Subcutaneous adipose tissue (tissue), 4 donors: Measurements from ENCODE around the gene GTF3C4. TPM values are rescaled to one million over a fixed set of nuclear protein-coding genes. Genes with fewer than 3 reads are reported as not detected.

ENCODE experiments used
- total RNA-seq, 4 donors: library from RNA; depleted of rRNA; stranded (reverse); fragments of >200 nt; gene quantifications; one replicate each; pipeline ENCODE4 v1.1.0, GENCODE V29; 2016
- TF ChIP-seq, protein P1 (sequence below): fragments of 450-650 bp; IDR thresholded peaks from one replicate; pipeline ENCODE4 v1.5.1; 2016; ENCODE audit warnings: low read depth, mild to moderate bottlenecking, control low read depth, antibody characterized with exemption, moderate library complexity

GTF3C4 gene
- total RNA-seq, 4 donors from 2014 or later, result 9.5 to 11.4 (median 9.6) TPM

DNA sequence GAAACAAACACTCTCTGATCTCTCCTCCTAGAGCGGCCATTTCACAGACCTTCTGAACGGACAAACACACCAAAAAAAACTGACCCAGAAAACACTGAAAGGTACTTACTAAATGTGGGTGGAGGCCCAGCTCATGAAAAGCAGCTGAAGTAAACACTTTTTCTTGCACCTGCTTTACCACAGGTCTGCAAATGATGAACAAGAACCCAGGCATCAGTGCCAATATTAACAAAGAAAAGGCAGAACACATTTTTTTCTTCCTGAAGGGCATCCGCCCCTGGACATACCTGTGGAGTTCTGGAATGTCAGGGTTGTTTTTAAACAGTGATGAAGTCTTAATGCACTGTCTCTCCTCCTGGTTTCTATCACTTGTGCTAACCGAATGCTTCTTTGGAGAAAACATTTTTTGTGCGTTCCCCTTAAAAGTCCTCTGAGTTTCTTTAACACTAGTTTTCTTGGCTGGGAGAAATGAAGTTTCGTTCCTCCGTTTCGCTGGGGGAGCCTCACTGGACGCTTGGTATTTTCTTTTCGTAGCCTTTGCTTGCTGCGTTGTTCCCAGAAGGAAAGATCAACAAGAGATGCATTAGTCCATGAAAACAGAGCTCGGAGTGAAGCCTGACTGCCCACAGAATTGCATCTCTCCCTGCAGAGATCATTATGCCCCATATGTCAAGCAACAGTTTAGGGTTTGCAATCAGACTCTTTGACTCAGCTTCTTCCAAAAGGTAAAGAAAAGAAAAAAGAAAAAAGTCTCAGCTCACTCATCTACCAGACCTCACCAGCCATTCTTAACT, 7.9 kb upstream of the GTF3C4 start:
- TF ChIP-seq, protein P1, sequence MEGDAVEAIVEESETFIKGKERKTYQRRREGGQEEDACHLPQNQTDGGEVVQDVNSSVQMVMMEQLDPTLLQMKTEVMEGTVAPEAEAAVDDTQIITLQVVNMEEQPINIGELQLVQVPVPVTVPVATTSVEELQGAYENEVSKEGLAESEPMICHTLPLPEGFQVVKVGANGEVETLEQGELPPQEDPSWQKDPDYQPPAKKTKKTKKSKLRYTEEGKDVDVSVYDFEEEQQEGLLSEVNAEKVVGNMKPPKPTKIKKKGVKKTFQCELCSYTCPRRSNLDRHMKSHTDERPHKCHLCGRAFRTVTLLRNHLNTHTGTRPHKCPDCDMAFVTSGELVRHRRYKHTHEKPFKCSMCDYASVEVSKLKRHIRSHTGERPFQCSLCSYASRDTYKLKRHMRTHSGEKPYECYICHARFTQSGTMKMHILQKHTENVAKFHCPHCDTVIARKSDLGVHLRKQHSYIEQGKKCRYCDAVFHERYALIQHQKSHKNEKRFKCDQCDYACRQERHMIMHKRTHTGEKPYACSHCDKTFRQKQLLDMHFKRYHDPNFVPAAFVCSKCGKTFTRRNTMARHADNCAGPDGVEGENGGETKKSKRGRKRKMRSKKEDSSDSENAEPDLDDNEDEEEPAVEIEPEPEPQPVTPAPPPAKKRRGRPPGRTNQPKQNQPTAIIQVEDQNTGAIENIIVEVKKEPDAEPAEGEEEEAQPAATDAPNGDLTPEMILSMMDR, result no peak

GRCh38 chr9:132663117-132663516, 7.1 kb upstream of the GTF3C4 start:
- TF ChIP-seq, protein P1, result no peak

DNA sequence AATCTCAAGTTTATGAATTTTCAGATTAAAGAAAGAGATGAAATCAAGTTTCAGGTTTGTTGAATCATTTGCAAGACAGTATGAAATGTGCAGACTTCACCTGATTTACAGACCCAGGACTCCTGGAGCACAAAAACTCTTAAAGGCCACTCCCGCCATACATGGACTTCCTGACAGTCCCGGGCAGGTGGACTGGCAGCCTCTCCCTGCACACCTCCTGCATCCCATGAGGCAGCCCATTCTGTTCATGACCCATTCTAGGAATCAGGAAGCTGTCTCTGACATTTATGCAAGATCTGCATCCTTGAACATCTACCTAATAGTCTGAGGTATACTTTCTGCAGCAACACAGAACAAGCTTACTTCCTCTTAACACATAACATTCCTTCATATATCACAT, 6.4 kb upstream of the GTF3C4 start:
- TF ChIP-seq, protein P1, result no peak

GRCh38 chr9:132669319-132669697, 956 bp upstream of the GTF3C4 start:
- TF ChIP-seq, protein P1, result no peak

DNA sequence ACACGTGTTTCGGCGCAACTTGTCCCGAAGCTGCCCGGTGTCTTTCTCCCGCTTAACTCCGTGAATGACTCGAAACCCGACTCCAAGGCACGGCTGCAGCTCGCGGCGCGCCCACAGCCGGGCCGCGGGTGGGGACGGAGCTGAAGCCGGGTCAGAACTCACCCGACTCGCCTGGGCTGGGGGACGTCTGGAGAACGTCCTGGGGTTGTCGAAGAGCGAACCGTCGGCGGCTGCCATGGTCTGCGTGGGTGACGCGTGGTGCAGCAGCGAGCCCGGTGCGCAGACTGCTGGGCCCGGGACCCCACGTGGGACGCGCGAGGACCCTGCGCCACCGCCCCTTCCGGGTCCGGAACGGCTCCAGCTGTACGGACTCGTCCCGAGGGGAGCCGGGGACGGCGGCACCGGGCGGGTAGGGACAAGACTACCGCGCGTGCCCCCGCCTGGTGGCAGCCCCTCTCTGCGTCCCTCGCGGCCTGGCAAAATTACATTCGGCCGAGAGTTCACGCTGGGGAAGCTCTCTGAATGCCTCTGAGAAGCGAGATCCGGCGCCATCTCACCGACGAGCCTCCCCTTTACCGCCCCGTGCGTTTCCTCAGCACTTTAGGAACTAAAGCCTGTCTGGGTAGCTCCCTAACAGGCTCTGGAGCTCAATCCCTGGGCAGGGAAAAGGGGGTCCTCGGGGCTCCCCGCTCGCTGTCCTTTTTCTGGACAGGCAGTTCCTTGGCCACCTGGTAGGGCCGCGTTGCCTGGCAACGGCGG, 387 bp upstream of the GTF3C4 start, which contains the start of gene DDX31:
Gene DDX31 (minus strand): TSS at position 286 of the 759 bp plus-strand sequence. CDS start 49 bp downstream, at position 237.
- TF ChIP-seq, protein P1, result no peak

DNA sequence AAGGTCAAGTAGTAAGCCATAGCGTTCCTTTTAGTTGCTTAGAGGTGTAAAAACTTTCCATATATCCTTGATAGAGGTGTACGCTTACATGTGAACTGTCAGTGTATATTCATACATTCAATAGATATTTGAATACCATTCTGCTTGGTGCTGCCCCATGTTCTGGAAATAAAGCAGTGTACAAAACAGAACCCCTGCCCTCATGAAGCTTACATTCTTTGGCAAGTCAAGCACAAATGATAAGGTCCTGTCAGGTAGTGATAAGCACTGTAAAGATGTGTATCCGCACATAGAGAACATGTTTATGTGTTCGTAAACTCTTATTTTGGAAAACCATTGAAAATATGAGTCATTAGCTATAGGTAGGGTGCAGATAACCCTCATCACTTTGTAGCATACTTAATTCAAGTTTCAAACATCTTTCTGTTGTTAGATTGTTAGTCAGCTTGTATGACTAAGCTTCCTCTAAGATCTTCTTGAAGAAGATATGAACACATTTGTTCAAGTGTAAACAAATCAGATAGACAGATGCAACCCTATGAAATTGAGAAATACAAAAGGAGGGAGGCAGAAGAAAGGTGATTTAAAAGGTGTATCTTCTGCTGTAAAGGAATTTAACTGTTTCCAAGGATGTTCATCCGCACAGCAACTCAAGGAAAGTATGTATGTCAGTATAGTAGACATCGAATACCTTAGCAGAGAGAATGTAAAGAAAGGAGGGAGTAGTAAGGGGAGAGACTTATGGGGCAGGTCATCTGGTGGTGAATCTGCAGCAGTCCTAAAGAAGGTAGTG, 1.6 kb downstream of the GTF3C4 start:
- TF ChIP-seq, protein P1, result no peak

DNA sequence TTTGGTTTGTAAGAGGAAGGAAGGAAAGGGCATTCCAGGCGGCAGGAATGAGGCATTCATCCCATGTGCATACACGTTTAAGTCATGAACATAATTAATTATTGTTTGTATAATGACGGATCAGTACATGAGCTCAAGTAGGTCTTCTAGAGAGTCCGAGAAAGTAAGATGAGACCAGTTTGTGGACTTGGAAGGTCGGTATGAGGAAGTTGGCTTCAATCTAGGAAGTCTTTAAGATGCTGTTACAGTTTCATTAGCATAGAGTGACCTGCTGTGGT, 2.1 kb downstream of the GTF3C4 start:
- TF ChIP-seq, protein P1, result no peak
